Astrocyte (in vitro differentiated cells and primary cell): ENCODE measurements around the gene RGPD8. TPM values are rescaled to one million over a fixed set of nuclear protein-coding genes. Genes with fewer than 3 reads are reported as not detected.
A peak's percentile ranks its signal among the peaks of the same experiment; 100 is the strongest.

Experiments
- DNase-seq: peaks from one replicate; pipeline ENCODE4 v3.0.0-alpha.2; 2010; ENCODE audit warnings: low read depth
- FAIRE-seq: peaks from 2 replicates; lab custom pipeline; 2011; peaks lifted over from hg19 to GRCh38; lab: Jason Lieb, UNC
- H2AFZ ChIP-seq: 2 replicates; pipeline ENCODE4 v1.6.0; 2012; ENCODE audit warnings: low read depth, low read length, inconsistent platforms
- H3K27ac ChIP-seq: 2 replicates; pipeline ENCODE4 v1.5.1; 2011; ENCODE audit warnings: low read depth, low read length, inconsistent platforms
- H3K27me3 ChIP-seq: 2 replicates; pipeline ENCODE4 v1.6.0; 2011; ENCODE audit warnings: low read length, inconsistent platforms; ENCODE audit not compliant: insufficient read depth
- H3K36me3 ChIP-seq: 2 replicates; pipeline ENCODE4 v1.5.1; 2011; ENCODE audit warnings: low read length, inconsistent platforms; ENCODE audit not compliant: insufficient read depth
- H3K4me1 ChIP-seq: 2 replicates; pipeline ENCODE4 v1.5.1; 2011; ENCODE audit warnings: low read length, inconsistent platforms; ENCODE audit not compliant: insufficient read depth
- H3K4me2 ChIP-seq: 2 replicates; pipeline ENCODE4 v1.6.0; 2012; ENCODE audit warnings: low read length, inconsistent platforms
- H3K4me3 ChIP-seq: 2 replicates; pipeline ENCODE4 v1.5.1; 2011; ENCODE audit warnings: low read depth, mild to moderate bottlenecking, low read length, inconsistent platforms; ENCODE audit not compliant: insufficient read depth
- H3K79me2 ChIP-seq: 2 replicates; pipeline ENCODE4 v1.6.0; 2012; ENCODE audit warnings: mild to moderate bottlenecking, low read length, inconsistent platforms; ENCODE audit not compliant: insufficient read depth
- H3K9ac ChIP-seq: 2 replicates; pipeline ENCODE4 v1.6.0; 2012; ENCODE audit warnings: mild to moderate bottlenecking, low read length, inconsistent platforms
- H3K9me3 ChIP-seq: 2 replicates; pipeline ENCODE4 v1.5.1; 2012; ENCODE audit warnings: low read depth, mild to moderate bottlenecking, low read length, inconsistent platforms; ENCODE audit not compliant: insufficient read depth
- H4K20me1 ChIP-seq: 2 replicates; pipeline ENCODE4 v1.6.0; 2012; ENCODE audit warnings: low read length, inconsistent platforms; ENCODE audit not compliant: insufficient read depth
- H3K27ac Mint-ChIP-seq: one replicate; pipeline ENCODE4 v1.8.0; 2021; ENCODE audit warnings: mild to moderate bottlenecking, mixed read lengths; ENCODE audit not compliant: unreplicated experiment
- H3K27me3 Mint-ChIP-seq: one replicate; pipeline ENCODE4 v1.8.0; 2021; ENCODE audit warnings: low read depth, mixed read lengths; ENCODE audit not compliant: unreplicated experiment
- H3K36me3 Mint-ChIP-seq: one replicate; pipeline ENCODE4 v1.8.0; 2021; ENCODE audit warnings: low read depth, mixed read lengths; ENCODE audit not compliant: unreplicated experiment
- H3K4me1 Mint-ChIP-seq: one replicate; pipeline ENCODE4 v1.8.0; 2021; ENCODE audit warnings: low read depth, mixed read lengths; ENCODE audit not compliant: unreplicated experiment
- H3K4me3 Mint-ChIP-seq: one replicate; pipeline ENCODE4 v1.8.0; 2021; ENCODE audit warnings: mild to moderate bottlenecking, moderate library complexity, mixed read lengths; ENCODE audit not compliant: unreplicated experiment
- H3K9me3 Mint-ChIP-seq: one replicate; pipeline ENCODE4 v1.8.0; 2021; ENCODE audit warnings: mild to moderate bottlenecking, mixed read lengths; ENCODE audit not compliant: unreplicated experiment
- CTCF ChIP-seq: IDR thresholded peaks from 2 replicates; pipeline ENCODE4 v1.5.1; 2011; ENCODE audit warnings: low read depth, mild to moderate bottlenecking, inconsistent platforms, low read length, moderate library complexity; ENCODE audit not compliant: insufficient read depth
- EZH2 ChIP-seq: IDR thresholded peaks from 2 replicates; pipeline ENCODE4 v1.6.1; 2012; ENCODE audit warnings: mild to moderate bottlenecking, low read length, inconsistent platforms; ENCODE audit not compliant: insufficient read depth
- total RNA-seq: library from RNA; stranded (reverse); gene quantifications from 2 replicates; pipeline ENCODE4 v1.2.1, GENCODE V29; 2021

Gene RGPD8
- total RNA-seq, 1 donor from 2014 or later: 9.6 TPM

GRCh38 chr2:112321375-112322320, 111.8 kb downstream of the RGPD8 start:
- Mint-ChIP-seq H3K36me3 (peaks cover 4% of the 10 kb centered on the region), H3K9me3 (no peaks in the 10 kb centered on the region), H3K27me3 (no peaks in the 10 kb centered on the region), H3K27ac (no peak overlapping the region), H3K4me1 (no peaks in the 10 kb centered on the region), H3K4me3 (no peak overlapping the region)
- Histone ChIP-seq H3K9me3 (no peaks in the 10 kb centered on the region), H2AFZ (no peak overlapping the region), H3K27ac (peak overlapping the region; percentile 80), H3K4me1 (peaks cover 4% of the 10 kb centered on the region), H3K4me2 (peak overlapping the region; percentile 67), H3K79me2 (no peaks in the 10 kb centered on the region), H3K27me3 (no peaks in the 10 kb centered on the region), H3K9ac (peak overlapping the region; percentile 69), H3K36me3 (no peaks in the 10 kb centered on the region), H4K20me1 (no peaks in the 10 kb centered on the region), H3K4me3 (no peak overlapping the region)
- DNase-seq (peak; percentile 38), FAIRE-seq (no peak)
- TF ChIP-seq EZH2 (no peak), CTCF (no peak)

Other genes with a start within 250 kb of the RGPD8 start
- 7.5 and 7.7 TPM in 2 replicates for gene ZC3H8, start 178.6 kb downstream of the RGPD8 start, total RNA-seq
- gene ZC3H6, start 158.0 kb downstream of the RGPD8 start, total RNA-seq: 3.9 and 7.4 TPM in 2 replicates
- 51.6 and 58.1 TPM in 2 replicates for gene TTL, start 48.5 kb upstream of the RGPD8 start, total RNA-seq
- gene POLR1B, start 108.8 kb upstream of the RGPD8 start, total RNA-seq: 21.0 and 26.8 TPM in 2 replicates
- gene CHCHD5, start 151.0 kb upstream of the RGPD8 start, total RNA-seq: 17.9 and 25.3 TPM in 2 replicates
- 96.7 and 122 TPM in 2 replicates for gene SLC20A1, start 212.3 kb upstream of the RGPD8 start, total RNA-seq